HG02938 (cell line): Measurements from ENCODE around the gene MAP3K13.
A peak's percentile ranks its signal among the peaks of the same experiment; 100 is the strongest.
"Not testable (repeated sequence)": the region's sequence is repeated elsewhere in the genome, so short reads cannot be mapped to it uniquely, and the experiment has no call there.

Experiments
- ATAC-seq: cut with Tn5 transposase; IDR thresholded peaks from one replicate; pipeline ENCODE4 v1.9.1; 2021; ENCODE audit warnings: mild to moderate bottlenecking, moderate library complexity; ENCODE audit not compliant: unreplicated experiment

Gene MAP3K13

GRCh38 chr3:185341616-185342458 lies 21.1 kb upstream of the MAP3K13 start:
- ATAC-seq, result no peak

- no peak for ATAC-seq
These were observed 20.3 kb upstream of the MAP3K13 start for GRCh38 chr3:185342459-185343174.

GRCh38 chr3:185347399-185347798 lies 15.5 kb upstream of the MAP3K13 start:
- ATAC-seq, result no peak

GRCh38 chr3:185350841-185351240 lies 12.1 kb upstream of the MAP3K13 start:
- no peak for ATAC-seq

GRCh38 chr3:185351396-185351795 lies 11.5 kb upstream of the MAP3K13 start:
- no peak for ATAC-seq

GRCh38 chr3:185353225-185353624 lies 9.7 kb upstream of the MAP3K13 start:
- no peak for ATAC-seq

GRCh38 chr3:185353823-185354614 lies 8.9 kb upstream of the MAP3K13 start:
- peak; percentile 96 for ATAC-seq

GRCh38 chr3:185356499-185356898 lies 6.4 kb upstream of the MAP3K13 start:
- ATAC-seq, result no peak

- ATAC-seq, result no peak
These were observed 1.0 kb upstream of the MAP3K13 start for GRCh38 chr3:185361920-185362319.

GRCh38 chr3:185363662-185364203 lies 797 bp downstream of the MAP3K13 start:
- peak; percentile 28 for ATAC-seq

GRCh38 chr3:185365291-185366073 lies 2.5 kb downstream of the MAP3K13 start:
- no peak for ATAC-seq

GRCh38 chr3:185366074-185366335 lies 3.1 kb downstream of the MAP3K13 start:
- ATAC-seq, result no peak

GRCh38 chr3:185366913-185367312 lies 4.0 kb downstream of the MAP3K13 start:
- ATAC-seq, result no peak

GRCh38 chr3:185370349-185370748 lies 7.4 kb downstream of the MAP3K13 start:
- ATAC-seq, result not testable (repeated sequence)

- no peak for ATAC-seq
These were observed 8.6 kb downstream of the MAP3K13 start for GRCh38 chr3:185371306-185372074.

GRCh38 chr3:185381320-185382058 lies 18.6 kb downstream of the MAP3K13 start:
- ATAC-seq, result no peak

GRCh38 chr3:185382154-185382553 lies 19.2 kb downstream of the MAP3K13 start:
- no peak for ATAC-seq

GRCh38 chr3:185386515-185386914 lies 23.6 kb downstream of the MAP3K13 start:
- not testable (repeated sequence) for ATAC-seq

GRCh38 chr3:185387646-185388045 lies 24.7 kb downstream of the MAP3K13 start:
- no peak for ATAC-seq
